Stimulated activated CD8-positive, alpha-beta memory T cell treated with anti-CD3 and anti-CD28 coated beads, Interleukin-7, amount 100 ng/mL, for 4 hours (primary cell): Measurements from ENCODE around the gene RPL41.

Experiments
- DNase-seq, 2 donors: peaks; one replicate each; pipeline ENCODE4 v3.0.0-alpha.2; 2020; ENCODE audit warnings: low read depth in 2 of 2

Gene RPL41

DNA sequence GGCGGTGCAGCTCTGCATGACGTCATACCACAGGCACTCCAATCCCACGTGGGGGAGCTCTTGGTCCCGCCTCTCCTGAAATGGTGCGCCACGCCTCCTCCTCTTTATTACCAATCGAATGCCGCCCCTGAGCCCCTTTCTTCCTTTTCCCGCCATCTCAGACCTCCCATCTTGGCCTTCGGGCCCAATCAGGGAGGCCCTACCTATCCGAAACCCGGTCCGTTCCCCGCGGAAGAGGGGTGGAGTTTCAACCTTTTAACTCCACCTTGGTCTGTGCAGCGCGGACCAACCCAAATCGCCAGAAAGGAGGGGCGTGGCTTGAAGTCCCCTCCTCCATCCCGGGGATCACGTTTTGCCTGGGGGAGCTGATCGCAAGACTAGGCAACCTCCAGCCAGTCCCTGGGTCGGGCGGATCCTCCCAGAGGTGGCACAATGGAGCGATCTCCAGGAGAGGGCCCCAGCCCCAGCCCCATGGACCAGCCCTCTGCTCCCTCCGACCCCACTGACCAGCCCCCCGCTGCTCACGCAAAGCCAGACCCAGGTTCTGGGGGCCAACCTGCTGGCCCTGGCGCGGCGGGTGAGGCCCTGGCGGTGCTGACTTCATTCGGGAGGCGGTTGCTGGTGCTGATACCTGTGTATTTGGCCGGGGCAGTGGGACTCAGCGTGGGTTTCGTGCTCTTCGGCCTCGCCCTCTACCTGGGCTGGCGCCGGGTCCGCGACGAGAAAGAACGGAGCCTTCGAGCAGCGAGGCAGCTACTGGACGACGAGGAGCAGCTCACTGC is 11.6 kb downstream of the RPL41 start, which contains the start of gene ESYT1:
ESYT1 (plus strand) TSS at position 380 of the 782 bp plus-strand sequence; CDS start at position 433, 53 bp downstream.
- peak; percentile 95 to 99 for DNase-seq

GRCh38 chr12:56128670-56129205 is 12.3 kb downstream of the RPL41 start:
- no peak for DNase-seq

- DNase-seq: peak; percentile 46 to 75
These were observed 12.9 kb downstream of the RPL41 start for GRCh38 chr12:56129206-56129941.

- DNase-seq: no peak
These were observed 13.6 kb downstream of the RPL41 start for GRCh38 chr12:56129942-56130495.

DNA sequence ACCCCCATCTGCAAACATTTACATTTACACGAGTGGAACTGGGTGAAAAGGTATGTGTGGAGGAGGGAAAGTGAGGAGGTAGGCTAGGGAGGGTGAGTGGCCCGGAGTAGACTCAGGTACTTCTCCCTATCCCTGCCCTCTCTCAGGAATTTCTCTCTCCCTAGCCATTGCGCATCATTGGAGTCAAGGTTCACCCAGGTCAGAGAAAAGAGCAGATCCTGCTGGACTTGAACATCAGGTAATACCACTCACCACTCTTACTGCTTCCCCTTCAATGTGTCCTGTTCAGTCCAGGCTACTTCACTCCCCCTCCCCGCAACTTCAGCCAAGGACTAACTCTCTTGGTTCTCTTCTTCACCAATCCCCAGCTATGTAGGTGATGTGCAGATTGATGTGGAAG is 14.4 kb downstream of the RPL41 start:
- no peak for DNase-seq

DNA sequence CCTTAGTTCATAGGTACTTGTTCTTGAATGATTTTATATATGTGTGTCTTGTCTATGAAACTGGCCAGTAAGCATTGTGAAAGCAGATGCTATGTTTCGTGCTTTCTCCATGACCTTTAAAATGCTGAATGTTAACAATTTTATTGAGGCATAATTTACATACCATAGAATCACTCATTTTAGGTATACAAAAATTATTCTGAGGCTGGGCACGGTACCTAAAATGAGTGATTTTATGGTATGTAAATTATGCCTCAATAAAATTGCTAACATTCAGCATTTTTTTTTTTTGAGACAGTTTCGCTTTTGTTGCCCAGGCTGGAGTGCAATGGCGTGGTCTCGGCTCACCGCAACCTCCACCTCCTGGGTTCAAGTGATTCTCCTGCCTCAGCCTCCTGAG is 18.5 kb downstream of the RPL41 start:
- DNase-seq: no peak

DNA sequence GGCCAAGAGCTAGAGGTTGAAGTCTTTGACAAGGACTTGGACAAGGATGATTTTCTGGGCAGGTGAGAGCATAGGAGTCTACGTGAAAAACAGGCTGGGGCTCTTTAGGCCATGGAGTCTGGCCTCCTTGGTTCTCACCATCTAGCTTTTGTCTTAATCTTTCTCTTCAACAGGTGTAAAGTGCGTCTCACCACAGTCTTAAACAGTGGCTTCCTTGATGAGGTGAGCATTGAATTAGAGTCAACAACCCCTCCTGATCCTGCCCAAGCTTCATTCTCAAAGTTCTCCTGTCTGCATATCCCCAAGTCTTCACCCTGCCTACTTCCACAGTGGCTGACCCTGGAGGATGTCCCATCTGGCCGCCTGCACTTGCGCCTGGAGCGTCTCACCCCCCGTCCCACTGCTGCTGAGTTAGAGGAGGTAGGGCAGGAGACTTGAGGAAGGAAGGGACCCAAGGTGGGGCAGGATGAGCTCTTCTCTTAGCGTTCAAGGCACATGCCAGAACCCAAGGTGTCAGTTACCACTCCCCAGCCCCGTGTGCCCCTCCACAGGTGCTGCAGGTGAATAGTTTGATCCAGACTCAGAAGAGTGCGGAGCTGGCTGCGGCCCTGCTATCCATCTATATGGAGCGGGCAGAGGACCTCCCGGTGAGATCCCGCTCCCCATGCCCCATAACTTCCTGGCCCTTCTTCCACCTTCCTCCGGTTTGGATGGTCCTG is 21.6 kb downstream of the RPL41 start:
- DNase-seq: no peak

GRCh38 chr12:56141946-56142784 is 25.7 kb downstream of the RPL41 start:
- DNase-seq: no peak

- DNase-seq: no peak
These were observed 26.8 kb downstream of the RPL41 start for GRCh38 chr12:56143217-56143616.

GRCh38 chr12:56143870-56144269 is 27.4 kb downstream of the RPL41 start:
- DNase-seq: no peak

GRCh38 chr12:56145217-56145616 is 28.8 kb downstream of the RPL41 start:
- DNase-seq: no peak

DNA sequence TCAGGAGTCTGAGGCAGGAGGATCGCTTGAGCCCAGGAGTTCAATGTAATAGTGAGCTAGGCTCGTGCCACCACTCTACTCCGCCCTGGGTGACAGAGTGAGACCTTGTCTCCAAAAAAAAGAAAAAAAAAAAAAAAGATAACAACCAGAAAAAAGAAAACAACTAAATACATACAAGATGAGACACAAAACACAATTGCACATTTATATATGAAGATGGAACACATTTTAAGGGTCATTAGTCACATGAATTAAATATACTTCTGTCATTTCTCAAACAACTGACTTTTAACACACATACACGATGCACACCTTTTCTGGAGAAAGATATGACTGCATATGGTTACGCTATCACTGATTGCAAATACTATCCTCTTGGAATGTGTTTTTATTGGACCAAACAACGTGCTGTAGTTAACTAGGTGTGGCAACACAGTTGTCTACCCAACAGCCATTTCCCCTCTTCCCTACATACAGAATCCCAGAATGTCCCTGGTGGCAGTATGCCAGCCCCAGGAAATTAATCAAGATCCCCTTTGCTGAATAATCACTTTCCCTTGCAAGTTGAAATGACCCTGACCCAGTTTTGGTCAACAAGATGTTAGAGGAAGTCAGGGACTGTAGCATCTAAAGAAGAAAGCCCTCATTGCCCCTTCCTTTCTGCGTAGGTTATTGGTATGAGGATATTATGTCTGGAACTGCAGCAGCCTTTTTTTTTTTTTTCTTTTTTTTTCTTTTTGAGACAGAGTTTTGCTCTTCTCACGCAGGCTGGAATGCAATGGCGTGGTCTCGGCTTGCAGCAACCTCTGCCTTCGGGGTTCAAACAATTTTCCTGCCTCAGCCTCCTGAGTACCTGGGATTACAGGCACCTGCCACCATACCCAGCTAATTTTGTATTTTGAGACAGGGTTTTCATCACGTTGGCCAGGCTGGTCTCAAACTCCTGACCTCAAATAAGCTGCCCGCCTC is 30.3 kb downstream of the RPL41 start:
- DNase-seq: no peak

DNA sequence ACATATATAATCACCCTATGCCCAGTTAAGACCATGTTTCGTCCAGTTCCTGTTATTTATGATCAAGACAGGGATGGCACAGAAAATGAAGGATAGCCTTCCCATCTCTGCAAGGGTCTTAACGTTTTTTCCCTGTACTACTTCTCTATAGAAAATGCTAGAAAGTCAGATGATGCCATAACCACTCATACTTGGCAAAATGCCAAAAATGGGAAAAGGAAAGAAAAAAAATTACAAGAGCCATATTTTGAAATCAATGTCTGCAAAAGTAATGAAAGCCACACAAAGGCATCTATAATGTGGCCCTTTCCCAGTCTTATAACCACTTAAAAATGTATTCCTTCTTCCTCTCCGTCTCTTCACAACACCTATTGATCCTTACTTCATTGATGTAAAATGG is 34.1 kb downstream of the RPL41 start:
- DNase-seq: no peak

DNA sequence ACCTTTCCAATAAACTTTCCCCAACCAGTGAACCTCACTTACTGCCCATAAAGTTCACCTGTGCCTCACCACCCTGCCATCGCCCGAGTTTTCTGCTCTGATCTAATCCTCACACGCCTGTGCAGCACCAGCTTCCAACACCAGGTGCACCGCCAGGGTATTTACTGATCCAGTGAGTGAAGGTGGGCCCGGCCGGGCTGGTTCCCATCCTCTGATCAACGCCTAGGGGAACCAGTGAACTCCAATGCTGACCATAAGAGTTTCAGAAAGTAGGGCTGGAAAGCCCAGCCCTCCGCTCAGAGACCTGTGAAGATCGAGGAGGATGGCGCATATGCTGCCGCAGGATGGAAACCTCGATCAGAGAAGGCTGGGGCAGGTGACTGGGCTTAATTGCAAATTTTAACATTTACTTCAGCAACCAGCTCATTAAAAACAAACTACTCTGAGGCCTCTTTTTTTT is 35.3 kb downstream of the RPL41 start:
- peak; percentile 48 to 55 for DNase-seq

DNA sequence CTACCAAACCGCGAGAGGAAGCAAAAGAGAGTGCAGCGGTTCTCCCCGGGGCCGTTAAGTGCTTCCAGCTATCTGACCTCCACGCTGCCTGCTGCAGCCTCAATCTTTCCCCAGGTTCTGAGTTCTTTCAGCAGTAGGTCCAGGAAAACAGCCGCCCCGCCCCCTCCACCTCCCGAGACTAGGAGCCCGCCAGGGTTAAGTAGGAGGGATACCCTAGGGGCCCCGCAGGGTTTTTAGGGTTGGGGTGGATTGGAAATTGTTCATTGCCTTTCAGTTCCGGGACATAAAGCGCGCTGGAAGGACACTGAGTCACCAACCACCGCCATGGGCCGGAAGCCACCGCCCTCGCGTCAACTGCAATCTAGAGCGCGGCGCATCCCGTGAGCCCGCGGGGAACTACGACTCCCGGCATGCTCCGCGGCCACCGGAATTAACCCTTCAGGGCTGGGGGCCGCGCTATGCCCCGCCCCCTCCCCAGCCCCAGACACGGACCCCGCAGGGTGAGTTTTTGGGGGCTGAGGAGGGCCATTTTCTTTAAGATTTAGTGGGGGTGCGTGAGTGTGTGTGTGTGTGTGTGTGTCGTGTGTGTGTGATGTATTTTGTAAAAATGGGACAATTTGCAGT is 35.8 kb downstream of the RPL41 start, which contains the start of gene MYL6B:
MYL6B (plus strand) TSS at position 456 of the 624 bp plus-strand sequence. CDS start 1,332 bp downstream, outside the sequence.
- peak; percentile 90 to 91 for DNase-seq

GRCh38 chr12:56152756-56153677 is 36.6 kb downstream of the RPL41 start:
- DNase-seq: no peak

DNA sequence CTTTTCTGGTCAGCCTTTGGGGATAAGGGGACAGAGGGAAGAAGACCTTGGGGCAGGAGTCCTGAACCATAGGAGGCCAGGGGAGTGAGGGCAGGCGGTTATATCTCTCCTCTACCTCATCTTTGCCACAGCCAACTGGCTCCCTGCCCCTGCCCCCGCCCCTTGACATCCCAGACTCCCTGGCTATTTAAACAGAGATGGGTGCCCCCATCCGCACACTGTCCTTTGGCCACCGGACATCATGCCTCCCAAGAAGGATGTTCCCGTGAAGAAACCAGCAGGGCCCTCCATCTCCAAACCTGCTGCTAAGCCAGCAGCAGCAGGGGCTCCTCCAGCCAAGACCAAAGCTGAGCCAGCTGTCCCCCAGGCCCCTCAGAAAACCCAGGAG is 37.2 kb downstream of the RPL41 start:
- DNase-seq: no peak

- no peak for DNase-seq
These were observed 37.9 kb downstream of the RPL41 start for GRCh38 chr12:56154246-56154771.
